CD4-positive, alpha-beta memory T cell (primary cell): ENCODE measurements around the gene HOXB3. TPM values are rescaled to one million over a fixed set of nuclear protein-coding genes. Genes with fewer than 3 reads are reported as not detected.
A peak's percentile ranks its signal among the peaks of the same experiment; 100 is the strongest.

Source experiments
- CTCF ChIA-PET: fragments of 350-600 bp; sonication (Branson Sonifier 250); formaldehyde crosslinking; loops from one replicate; lab custom pipeline; 2021; ENCODE audit warnings: inconsistent platforms; ENCODE audit not compliant: partially characterized antibody; lab: Charles Lee
- POLR2A ChIA-PET: fragments of 350-600 bp; sonication (Branson Sonifier 250); formaldehyde crosslinking; loops from one replicate; lab custom pipeline; 2021; ENCODE audit not compliant: partially characterized antibody; lab: Charles Lee
- DNase-seq, 5 donors: peaks; one replicate each; pipeline versions ENCODE4 v3.0.0 to v3.0.0-alpha.2; 2020 to 2022; ENCODE audit warnings: mixed read lengths in 1 of 5
- H3K27ac ChIP-seq: one replicate; pipeline ENCODE4 v1.7.0; 2013; ENCODE audit warnings: low read depth, low read length
- H3K27me3 ChIP-seq: 2 replicates; pipeline ENCODE4 v1.7.0; 2013; ENCODE audit warnings: mild to moderate bottlenecking, low read length, moderate library complexity; ENCODE audit not compliant: insufficient read depth
- H3K36me3 ChIP-seq: 2 replicates; pipeline ENCODE4 v1.7.0; 2013; ENCODE audit warnings: mild to moderate bottlenecking, low read length, moderate library complexity; ENCODE audit not compliant: insufficient read depth
- H3K4me1 ChIP-seq: 2 replicates; pipeline ENCODE4 v1.7.0; 2013; ENCODE audit warnings: mild to moderate bottlenecking, low read length, moderate library complexity; ENCODE audit not compliant: insufficient read depth
- H3K4me3 ChIP-seq, 2 donors: one replicate each; pipeline ENCODE4 v1.7.0; 2013; ENCODE audit warnings: low read length in 2 of 2, mild to moderate bottlenecking in 1 of 2
- H3K9me3 ChIP-seq, 2 donors: one replicate each; pipeline ENCODE4 v1.7.0; 2013; ENCODE audit warnings: low read length in 2 of 2, control low read depth in 1 of 2; ENCODE audit not compliant: control insufficient read depth in 1 of 2
- H3K27ac Mint-ChIP-seq, 7 donors: one replicate each; pipeline ENCODE4 v1.8.0; 2020 to 2021; ENCODE audit warnings: mixed read lengths in 7 of 7, mild to moderate bottlenecking in 6 of 7, inconsistent platforms in 3 of 7, moderate library complexity in 3 of 7
- H3K27me3 Mint-ChIP-seq, 2 donors: one replicate each; pipeline ENCODE4 v1.8.0; 2020 to 2021; ENCODE audit warnings: mixed read lengths in 2 of 2
- H3K36me3 Mint-ChIP-seq, 2 donors: one replicate each; pipeline ENCODE4 v1.8.0; 2020 to 2021; ENCODE audit warnings: mixed read lengths in 2 of 2, inconsistent platforms in 1 of 2, mild to moderate bottlenecking in 1 of 2
- H3K4me1 Mint-ChIP-seq, 4 donors: one replicate each; pipeline ENCODE4 v1.8.0; 2020 to 2021; ENCODE audit warnings: mixed read lengths in 4 of 4, mild to moderate bottlenecking in 1 of 4
- H3K4me3 Mint-ChIP-seq, 8 donors: one replicate each; pipeline ENCODE4 v1.8.0; 2020 to 2021; ENCODE audit warnings: mixed read lengths in 8 of 8, mild to moderate bottlenecking in 7 of 8, moderate library complexity in 6 of 8, inconsistent platforms in 3 of 8
- H3K9me3 Mint-ChIP-seq, 8 donors: one replicate each; pipeline ENCODE4 v1.8.0; 2020 to 2021; ENCODE audit warnings: mixed read lengths in 8 of 8, mild to moderate bottlenecking in 5 of 8, inconsistent platforms in 3 of 8, moderate library complexity in 1 of 8
- intact Hi-C: fragments of 100-400 bp; cut with micrococcal nuclease; formaldehyde crosslinking; loops from one replicate; pipeline ENCODE4 v1.15.1; 2023
- polyA plus RNA-seq, 2 donors: library from polyadenylated mRNA; unstranded; fragments of 300-500 nt; fragmentation: Illumina TruSeq; gene quantifications; one replicate each; pipeline ENCODE4 v1.2.3, GENCODE V29; 2021
- total RNA-seq, 2 experiments: library from RNA; stranded (reverse); gene quantifications; one replicate each; pipeline ENCODE4 v1.2.3, GENCODE V29; 2021

The HOXB3 gene
- total and polyA plus RNA-seq, 4 experiments from 2014 or later, result 0.10 to 14.5 (median 11.2) TPM; not detected in 1

- ChIA-PET POLR2A (no interaction called here), CTCF (no interaction called here)
- intact Hi-C loops, result no loop called here
- H3K27ac Mint-ChIP-seq, result peak overlapping the region in 1 of 7 donors; percentile 31
- Histone ChIP-seq H3K9me3 (no peaks in the 10 kb centered on the region), H3K36me3 (no peaks in the 10 kb centered on the region), H3K27ac (no peak overlapping the region), H3K4me3 (no peak overlapping the region), H3K27me3 (no peaks in the 10 kb centered on the region), H3K4me1 (peaks cover 15% of the 10 kb centered on the region)
- no peak for DNase-seq
- no peaks in the 10 kb centered on the region for H3K36me3 Mint-ChIP-seq
- peaks cover 3 to 11% of the 10 kb centered on the region in 2 donors for H3K27me3 Mint-ChIP-seq
- no peaks in the 10 kb centered on the region for H3K9me3 Mint-ChIP-seq
- peaks cover 5 to 10% (median 7%) of the 10 kb centered on the region in 4 donors for H3K4me1 Mint-ChIP-seq
- no peak overlapping the region for H3K4me3 Mint-ChIP-seq
Observed at GRCh38 chr17:48565022-48565554, 25.0 kb downstream of the HOXB3 start.

DNA sequence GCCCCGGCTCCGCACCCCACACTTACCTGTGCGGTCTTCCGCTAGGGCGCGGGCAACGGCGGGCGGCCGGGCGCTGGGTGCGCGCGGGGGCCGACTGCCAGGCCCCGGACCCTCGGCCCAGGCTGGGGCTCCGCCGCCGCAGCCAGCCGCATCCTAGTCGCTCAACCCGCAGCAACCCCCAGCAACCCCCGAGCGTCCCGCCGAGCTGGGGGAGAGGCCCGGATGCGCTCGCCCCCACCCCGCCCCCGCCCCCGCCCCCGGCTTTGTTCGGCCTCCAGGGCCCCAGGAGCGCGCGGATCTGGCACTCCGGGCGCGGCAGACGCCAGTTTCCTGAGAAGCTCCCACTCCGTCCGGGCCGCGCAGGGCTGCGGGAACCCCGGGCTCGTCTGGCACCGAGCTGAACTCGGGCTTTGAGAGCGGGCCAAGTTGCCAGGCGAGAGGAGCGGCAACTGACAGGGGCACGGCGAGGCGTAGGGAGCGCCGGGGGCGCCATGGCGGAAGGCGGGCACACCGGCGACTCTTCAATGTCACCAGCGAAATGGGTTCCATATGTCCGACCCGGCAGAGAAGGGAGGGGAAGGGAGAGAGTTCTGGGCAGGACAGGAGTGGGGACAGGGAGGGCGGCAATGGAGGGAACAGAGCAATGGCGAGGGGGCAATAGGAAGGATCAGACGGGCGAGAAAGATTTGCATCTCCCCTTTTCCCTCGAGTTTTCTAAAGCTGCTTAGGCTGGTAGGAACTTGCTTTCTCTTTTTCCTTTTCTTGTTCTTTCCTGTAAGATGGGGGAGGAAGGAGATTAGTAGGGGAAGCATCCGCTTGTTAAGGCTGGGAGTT is 25.6 kb downstream of the HOXB3 start:
- intact Hi-C loops, result no loop called here
- DNase-seq, result no peak
- Mint-ChIP-seq H3K27ac (peak overlapping the region in 1 of 7 donors; percentile 31), H3K27me3 (peaks cover 3 to 8% of the 10 kb centered on the region in 2 donors), H3K4me1 (peaks cover 5 to 10% (median 7%) of the 10 kb centered on the region in 4 donors), H3K36me3 (no peaks in the 10 kb centered on the region), H3K4me3 (peak overlapping the region in 1 of 8 donors; percentile 12), H3K9me3 (no peaks in the 10 kb centered on the region)
- H3K27me3 ChIP-seq, result no peaks in the 10 kb centered on the region
- CTCF ChIA-PET, result no interaction called here
- H3K4me3 ChIP-seq, result no peak overlapping the region
- H3K9me3 ChIP-seq, result no peaks in the 10 kb centered on the region
- H3K27ac ChIP-seq, result no peak overlapping the region
- POLR2A ChIA-PET, result interaction anchor here (2.0 kb wide), 1 partner anchor 23 kb away, joined by 5 read pairs; no protein-coding TSS in a partner anchor
- H3K36me3 ChIP-seq, result no peaks in the 10 kb centered on the region
- H3K4me1 ChIP-seq, result peaks cover 15% of the 10 kb centered on the region

- no peak overlapping the region for H3K27ac Mint-ChIP-seq
- H3K4me3 Mint-ChIP-seq, result peak overlapping the region in 2 of 8 donors; percentile 27 to 37
- H3K4me3 ChIP-seq, result no peak overlapping the region
- no peak for DNase-seq
- ChIA-PET POLR2A (interaction anchor here (2.0 kb wide), 1 partner anchor 22 kb away, joined by 5 read pairs; no protein-coding TSS in a partner anchor), CTCF (no interaction called here)
- H3K4me1 Mint-ChIP-seq, result peaks cover 5 to 10% (median 6%) of the 10 kb centered on the region in 4 donors
- H3K27ac ChIP-seq, result no peak overlapping the region
- no peaks in the 10 kb centered on the region for H3K9me3 ChIP-seq
- H3K27me3 ChIP-seq, result no peaks in the 10 kb centered on the region
- peaks cover 15% of the 10 kb centered on the region for H3K4me1 ChIP-seq
- no peaks in the 10 kb centered on the region for H3K9me3 Mint-ChIP-seq
- no peaks in the 10 kb centered on the region for H3K36me3 ChIP-seq
- peaks cover 3 to 5% of the 10 kb centered on the region in 2 donors for H3K27me3 Mint-ChIP-seq
- intact Hi-C loops, result no loop called here
- H3K36me3 Mint-ChIP-seq, result no peaks in the 10 kb centered on the region
Observed at GRCh38 chr17:48563867-48564187, 26.2 kb downstream of the HOXB3 start.

GRCh38 chr17:48563385-48563838 is 26.6 kb downstream of the HOXB3 start:
- Histone ChIP-seq H3K4me1 (peaks cover 13% of the 10 kb centered on the region), H3K36me3 (no peaks in the 10 kb centered on the region), H3K27ac (no peak overlapping the region), H3K9me3 (no peaks in the 10 kb centered on the region), H3K4me3 (no peak overlapping the region), H3K27me3 (no peaks in the 10 kb centered on the region)
- no peak for DNase-seq
- no peaks in the 10 kb centered on the region for H3K9me3 Mint-ChIP-seq
- no peak overlapping the region for H3K27ac Mint-ChIP-seq
- ChIA-PET CTCF (no interaction called here), POLR2A (interaction anchor here (2.0 kb wide), 1 partner anchor 22 kb away, joined by 5 read pairs; no protein-coding TSS in a partner anchor)
- peaks cover 2 to 3% of the 10 kb centered on the region in 2 donors for H3K27me3 Mint-ChIP-seq
- H3K36me3 Mint-ChIP-seq, result no peaks in the 10 kb centered on the region
- intact Hi-C loops, result no loop called here
- peaks cover 2 to 7% (median 4%) of the 10 kb centered on the region in 4 donors for H3K4me1 Mint-ChIP-seq
- peak overlapping the region in 2 of 8 donors; percentile 27 to 37 for H3K4me3 Mint-ChIP-seq

DNA sequence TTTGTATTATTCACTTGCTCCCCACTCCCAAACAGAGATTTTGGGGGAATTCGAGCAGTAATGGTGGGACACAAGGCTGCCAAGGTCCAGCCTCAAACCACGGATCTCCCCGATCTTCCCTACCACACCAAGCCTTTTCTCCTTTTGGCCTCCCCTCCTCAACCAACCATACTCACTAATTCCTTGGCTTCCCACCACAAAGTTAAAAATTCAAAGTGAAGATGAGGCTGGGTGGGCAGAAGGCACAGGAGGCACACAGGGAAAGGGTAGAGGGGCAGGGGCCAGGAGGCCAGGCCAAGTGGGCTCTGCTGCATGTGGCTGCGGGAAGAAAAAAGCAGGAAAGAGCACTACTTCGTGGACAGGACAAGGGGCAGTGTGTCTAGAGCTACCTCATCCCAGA is 27.1 kb downstream of the HOXB3 start:
- no peaks in the 10 kb centered on the region for H3K27me3 ChIP-seq
- DNase-seq, result no peak
- Mint-ChIP-seq H3K4me3 (no peak overlapping the region), H3K27me3 (peaks cover 0 to 3% of the 10 kb centered on the region in 2 donors), H3K9me3 (no peaks in the 10 kb centered on the region), H3K27ac (no peak overlapping the region), H3K4me1 (peaks cover 0 to 5% (median 2%) of the 10 kb centered on the region in 4 donors), H3K36me3 (no peaks in the 10 kb centered on the region)
- POLR2A ChIA-PET, result interaction anchor here (2.0 kb wide), 1 partner anchor 21 kb away, joined by 5 read pairs; no protein-coding TSS in a partner anchor
- no peaks in the 10 kb centered on the region for H3K9me3 ChIP-seq
- peaks cover 12% of the 10 kb centered on the region for H3K4me1 ChIP-seq
- CTCF ChIA-PET, result no interaction called here
- H3K36me3 ChIP-seq, result no peaks in the 10 kb centered on the region
- intact Hi-C loops, result no loop called here
- H3K27ac ChIP-seq, result no peak overlapping the region
- no peak overlapping the region for H3K4me3 ChIP-seq

GRCh38 chr17:48561884-48562810 is 27.9 kb downstream of the HOXB3 start:
- H3K36me3 Mint-ChIP-seq, result no peaks in the 10 kb centered on the region
- H3K9me3 Mint-ChIP-seq, result no peaks in the 10 kb centered on the region
- peak overlapping the region in 1 of 7 donors; percentile 78 for H3K27ac Mint-ChIP-seq
- H3K4me3 ChIP-seq, result no peak overlapping the region
- H3K4me1 ChIP-seq, result peaks cover 12% of the 10 kb centered on the region
- no peaks in the 10 kb centered on the region for H3K36me3 ChIP-seq
- no peaks in the 10 kb centered on the region for H3K9me3 ChIP-seq
- H3K27me3 Mint-ChIP-seq, result peaks cover 0 to 3% of the 10 kb centered on the region in 2 donors
- DNase-seq, result no peak
- no peak overlapping the region for H3K27ac ChIP-seq
- CTCF ChIA-PET, result no interaction called here
- H3K4me1 Mint-ChIP-seq, result peaks cover 0 to 5% (median 2%) of the 10 kb centered on the region in 4 donors
- POLR2A ChIA-PET, result interaction anchor here (2.0 kb wide), 1 partner anchor 20 kb away, joined by 5 read pairs; no protein-coding TSS in a partner anchor
- intact Hi-C loops, result no loop called here
- H3K27me3 ChIP-seq, result no peaks in the 10 kb centered on the region
- H3K4me3 Mint-ChIP-seq, result peak overlapping the region in 1 of 8 donors; percentile 5
